H1 (cell line): Measurements from ENCODE around the gene ZCWPW2. TPM values are rescaled to one million over a fixed set of nuclear protein-coding genes. Genes with fewer than 3 reads are reported as not detected.

Source experiments
- CTCF ChIA-PET: fragments of 300-600 bp; sonication (Branson Sonifier 250); formaldehyde crosslinking; loops from one replicate; lab custom pipeline; 2021; ENCODE audit not compliant: partially characterized antibody; lab: Charles Lee
- POLR2A ChIA-PET: fragments of 300-600 bp; sonication (Branson Sonifier 250); formaldehyde crosslinking; loops from one replicate; lab custom pipeline; 2021; ENCODE audit warnings: inconsistent platforms; ENCODE audit not compliant: partially characterized antibody; lab: Charles Lee
- DNase-seq, 2 experiments: peaks; one replicate each; pipeline versions ENCODE4 v3.0.0 to v3.0.0-alpha.2; 2010 to 2022; ENCODE audit warnings: low spot score in 2 of 2, low read depth in 1 of 2, mixed read lengths in 1 of 2
- FAIRE-seq: peaks from 2 replicates; lab custom pipeline; 2011; peaks lifted over from hg19 to GRCh38; lab: Jason Lieb, UNC
- H2AFZ ChIP-seq: 2 replicates; pipeline ENCODE4 v1.8.1; 2012; ENCODE audit warnings: low read length, inconsistent platforms
- H2AK5ac ChIP-seq: 2 replicates; pipeline ENCODE4 v1.6.1; 2013; ENCODE audit warnings: low read depth, low read length
- H2BK120ac ChIP-seq: replicated peaks from 2 replicates; pipeline ENCODE3; 2013; ENCODE audit warnings: low read depth, low read length, inconsistent platforms
- H2BK12ac ChIP-seq: 2 replicates; pipeline ENCODE4 v1.6.1; 2013; ENCODE audit warnings: low read depth, low read length
- H2BK15ac ChIP-seq: 2 replicates; pipeline ENCODE4 v1.6.1; 2013; ENCODE audit warnings: low read length
- H2BK20ac ChIP-seq: 2 replicates; pipeline ENCODE4 v1.6.1; 2013; ENCODE audit warnings: low read length
- H2BK5ac ChIP-seq: 2 replicates; pipeline ENCODE4 v1.6.1; 2013; ENCODE audit warnings: low read depth, low read length
- H3K14ac ChIP-seq: 2 replicates; pipeline ENCODE4 v1.6.1; 2013; ENCODE audit warnings: inconsistent platforms; ENCODE audit not compliant: insufficient read length
- H3K18ac ChIP-seq: 2 replicates; pipeline ENCODE4 v1.6.1; 2013; ENCODE audit warnings: low read length; ENCODE audit errors: extremely low read depth
- H3K23ac ChIP-seq: 2 replicates; pipeline ENCODE4 v1.6.1; 2013; ENCODE audit warnings: inconsistent platforms; ENCODE audit not compliant: insufficient read length
- H3K23me2 ChIP-seq: 2 replicates; pipeline ENCODE4 v1.6.1; 2013; ENCODE audit warnings: low read depth, low read length
- H3K27ac ChIP-seq: 2 replicates; pipeline ENCODE4 v1.6.1; 2011; ENCODE audit warnings: low read depth, low read length, inconsistent platforms
- H3K27me3 ChIP-seq, 4 experiments: replicated peaks in 1 of 4; 1 replicate in 1 of 4; 2 replicates in 3 of 4; pipeline versions ENCODE4 v1.6.1 to v1.8.1; 2011 to 2013; ENCODE audit warnings: low read length in 3 of 4, mild to moderate bottlenecking in 3 of 4, inconsistent platforms in 2 of 4, mixed read lengths in 2 of 4, moderate library complexity in 1 of 4; ENCODE audit not compliant: control insufficient read depth in 3 of 4, insufficient read depth in 3 of 4; ENCODE audit errors: extremely low read depth in 1 of 4
- H3K36me3 ChIP-seq, 4 experiments: 2 replicates each; pipeline versions ENCODE4 v1.6.1 to v1.8.1; 2011 to 2013; ENCODE audit warnings: mild to moderate bottlenecking in 4 of 4, low read length in 3 of 4, moderate library complexity in 2 of 4, control low read depth in 1 of 4, inconsistent platforms in 1 of 4; ENCODE audit not compliant: insufficient read depth in 4 of 4, control insufficient read depth in 2 of 4
- H3K4ac ChIP-seq: replicated peaks from 2 replicates; pipeline ENCODE3; 2013; ENCODE audit warnings: low read length, low read depth, mixed read lengths, inconsistent platforms; ENCODE audit not compliant: insufficient read length
- H3K4me1 ChIP-seq, 4 experiments: replicated peaks in 1 of 4; 1 replicate in 1 of 4; 2 replicates in 3 of 4; pipeline versions ENCODE4 v1.6.1 to v1.8.1; 2011 to 2013; ENCODE audit warnings: low read length in 3 of 4, inconsistent platforms in 2 of 4, mixed read lengths in 1 of 4; ENCODE audit not compliant: insufficient read depth in 4 of 4, control insufficient read depth in 3 of 4
- H3K4me2 ChIP-seq, 2 experiments: 2 replicates each; pipeline versions ENCODE4 v1.6.1 to v1.8.1; 2011 to 2013; ENCODE audit warnings: low read depth in 2 of 2, low read length in 2 of 2, control low read depth in 1 of 2, inconsistent platforms in 1 of 2, mild to moderate bottlenecking in 1 of 2; ENCODE audit not compliant: insufficient read depth in 1 of 2
- H3K4me3 ChIP-seq, 4 experiments: fragments of 200-600, 300-600 bp in 1 of 4; sonication (generic), shearing (Covaris generic), sonication (Bioruptor Twin) in 1 of 4; 2 replicates each; pipeline versions ENCODE4 v1.5.1 to v1.8.1; 2011 to 2016; ENCODE audit warnings: low read length in 4 of 4, low read depth in 3 of 4, control low read depth in 2 of 4, inconsistent platforms in 2 of 4, mild to moderate bottlenecking in 2 of 4, mixed read lengths in 1 of 4, moderate library complexity in 1 of 4; ENCODE audit not compliant: insufficient read depth in 2 of 4; ENCODE audit errors: extremely low read depth in 1 of 4
- H3K56ac ChIP-seq: replicated peaks from 2 replicates; pipeline ENCODE3; 2013; ENCODE audit warnings: low read depth, mild to moderate bottlenecking, mixed read lengths, low read length, inconsistent platforms; ENCODE audit not compliant: insufficient read length
- H3K79me1 ChIP-seq: 2 replicates; pipeline ENCODE4 v1.6.1; 2013; ENCODE audit warnings: low read depth, low read length, control low read depth
- H3K79me2 ChIP-seq, 2 experiments: 2 replicates each; pipeline versions ENCODE4 v1.6.1 to v1.8.1; 2012 to 2013; ENCODE audit warnings: low read length in 2 of 2, mild to moderate bottlenecking in 2 of 2, inconsistent platforms in 1 of 2; ENCODE audit not compliant: insufficient read depth in 2 of 2, control insufficient read depth in 1 of 2
- H3K9ac ChIP-seq, 4 experiments: replicated peaks in 1 of 4; 1 replicate in 1 of 4; 2 replicates in 3 of 4; pipeline versions ENCODE4 v1.6.1 to v1.8.1; 2011 to 2013; ENCODE audit warnings: low read depth in 3 of 4, low read length in 3 of 4, control low read depth in 2 of 4, mild to moderate bottlenecking in 2 of 4, moderate library complexity in 2 of 4, inconsistent platforms in 1 of 4; ENCODE audit errors: extremely low read depth in 1 of 4
- H3K9me3 ChIP-seq, 2 experiments: 2 replicates each; pipeline versions ENCODE4 v1.6.1 to v1.8.1; 2012 to 2013; ENCODE audit warnings: mild to moderate bottlenecking in 2 of 2, moderate library complexity in 2 of 2, control low read depth in 1 of 2, inconsistent platforms in 1 of 2, low read depth in 1 of 2, low read length in 1 of 2, mixed read lengths in 1 of 2; ENCODE audit not compliant: insufficient read depth in 2 of 2
- H4K20me1 ChIP-seq, 2 experiments: replicated peaks in 1 of 2; 2 replicates each; pipeline versions ENCODE3 to v1.8.1; 2011 to 2013; ENCODE audit warnings: inconsistent platforms in 2 of 2, low read length in 2 of 2, mild to moderate bottlenecking in 1 of 2; ENCODE audit not compliant: insufficient read depth in 2 of 2, control insufficient read depth in 1 of 2
- H4K5ac ChIP-seq: 2 replicates; pipeline ENCODE4 v1.6.1; 2013; ENCODE audit warnings: low read length, low read depth, mixed read lengths, inconsistent platforms; ENCODE audit not compliant: insufficient read length
- H4K8ac ChIP-seq: 2 replicates; pipeline ENCODE4 v1.8.0; 2013; ENCODE audit warnings: mild to moderate bottlenecking, moderate library complexity, low read length, inconsistent platforms; ENCODE audit not compliant: insufficient read depth; ENCODE audit errors: extremely low read depth
- H4K91ac ChIP-seq: replicated peaks from 2 replicates; pipeline ENCODE3; 2013; ENCODE audit warnings: low read length, mixed read lengths, inconsistent platforms; ENCODE audit not compliant: insufficient read length
- KDM5A ChIP-seq: fragments of 200-600 bp; IDR thresholded peaks from 2 replicates; pipeline ENCODE4 v1.7.1; 2012; ENCODE audit warnings: mild to moderate bottlenecking, low read length, inconsistent platforms, mixed read lengths
- WGBS, 2 experiments: shearing (Covaris generic) in 1 of 2; methylation state at CpG; one replicate each; pipeline versions ENCODE4 v1.1.6 to v1.1.7; 2013 to 2015; ENCODE audit warnings: low lambda C conversion rate in 2 of 2, mixed read lengths in 2 of 2, inconsistent platforms in 1 of 2, low coverage in 1 of 2, missing lambda C conversion rate in 1 of 2; ENCODE audit not compliant: insufficient replicate concordance in 2 of 2, insufficient coverage in 1 of 2, insufficient read length in 1 of 2; ENCODE audit errors: extremely low coverage in 1 of 2, missing lambda C conversion rate in 1 of 2; 5-methylcytosine and 5-hydroxymethylcytosine counted together
- polyA plus RNA-seq, 7 experiments: library from polyadenylated mRNA; depleted of rRNA in 3 of 7; stranded (reverse) in 5 of 7; unstranded in 2 of 7; fragments of >200 nt in 5 of 7; fragments of 200-250 nt in 2 of 7; gene quantifications; 1 replicate in 5 of 7; 2 replicates in 1 of 7; 4 replicates in 1 of 7; pipeline versions ENCODE4 v1.2.1 to v1.2.3, GENCODE V29; 2011 to 2013; ENCODE audit warnings: missing spikeins in 2 of 7, mixed read lengths in 2 of 7
- total RNA-seq: library from RNA; stranded (reverse); fragmentation: NEBNext Ultra II Directional; extraction: Animal tissue kit (Norgen Biotek cat#: 25700); gene quantifications from 2 replicates; pipeline ENCODE4 v1.2.1, GENCODE V29; 2021
- TF ChIP-seq, protein P1 (sequence below): IDR thresholded peaks from 2 replicates; pipeline ENCODE4 v1.6.1; 2011; ENCODE audit warnings: low read length, improper control_type of control experiment

Gene ZCWPW2
- total and polyA plus RNA-seq, 2 of the 8 experiments (the other 6 are each of a cell fraction or from before 2014, with no cell fraction given): 0.11 to 0.39 TPM

DNA sequence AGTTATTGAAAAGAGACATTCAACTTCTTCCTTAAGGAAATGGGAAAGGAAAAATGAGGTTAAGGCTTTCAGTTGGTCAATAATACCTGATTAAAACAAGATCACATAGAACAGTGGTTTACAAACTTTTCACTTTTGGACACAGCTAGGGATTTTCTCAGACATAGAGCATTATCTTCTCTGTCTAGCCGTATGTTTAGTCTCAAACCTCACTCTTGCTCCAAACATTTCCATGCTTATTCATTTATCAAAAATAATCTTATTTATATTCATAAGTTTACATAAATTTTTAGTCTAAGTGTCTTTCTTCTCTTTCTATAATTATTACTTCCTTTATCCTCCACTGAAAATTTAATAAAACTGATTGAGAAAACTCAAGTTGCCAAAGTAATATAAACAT, 114.3 kb downstream of the ZCWPW2 start:
- Histone ChIP-seq H4K20me1 (no peaks in the 10 kb centered on the region), H3K23ac (no peak overlapping the region), H3K9ac (no peak overlapping the region), H3K14ac (no peak overlapping the region), H3K18ac (no peak overlapping the region), H4K91ac (no peak overlapping the region), H3K4me2 (no peak overlapping the region), H4K5ac (no peak overlapping the region), H3K4me1 (no peaks in the 10 kb centered on the region), H3K27me3 (no peaks in the 10 kb centered on the region), H2BK12ac (no peak overlapping the region), H3K27ac (no peak overlapping the region), H2AK5ac (no peak overlapping the region), H3K23me2 (no peaks in the 10 kb centered on the region), H3K4ac (no peak overlapping the region), H2BK5ac (no peak overlapping the region), H2BK15ac (no peak overlapping the region), H2BK120ac (no peak overlapping the region), H3K4me3 (no peak overlapping the region), H2BK20ac (no peak overlapping the region), H3K79me1 (no peaks in the 10 kb centered on the region), H2AFZ (no peak overlapping the region), H3K79me2 (no peaks in the 10 kb centered on the region), H4K8ac (no peak overlapping the region), H3K56ac (no peak overlapping the region), H3K36me3 (no peaks in the 10 kb centered on the region), H3K9me3 (no peaks in the 10 kb centered on the region)
- WGBS, 2 experiments: 26% methylated on average over 1 of the region's 1 CpG; no CpG with 5 or more reads in 1 of the 2 experiments
- POLR2A ChIA-PET: no interaction called here
- CTCF ChIA-PET: interaction anchor here (1.6 kb wide), 2 partner anchors 13 to 14 kb away, joined by 3 to 8 read pairs; no protein-coding TSS in a partner anchor
- FAIRE-seq (no peak), DNase-seq (no peak)
- TF ChIP-seq KDM5A: no peak
- TF ChIP-seq, protein P1, sequence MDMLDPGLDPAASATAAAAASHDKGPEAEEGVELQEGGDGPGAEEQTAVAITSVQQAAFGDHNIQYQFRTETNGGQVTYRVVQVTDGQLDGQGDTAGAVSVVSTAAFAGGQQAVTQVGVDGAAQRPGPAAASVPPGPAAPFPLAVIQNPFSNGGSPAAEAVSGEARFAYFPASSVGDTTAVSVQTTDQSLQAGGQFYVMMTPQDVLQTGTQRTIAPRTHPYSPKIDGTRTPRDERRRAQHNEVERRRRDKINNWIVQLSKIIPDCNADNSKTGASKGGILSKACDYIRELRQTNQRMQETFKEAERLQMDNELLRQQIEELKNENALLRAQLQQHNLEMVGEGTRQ: no peak
